ENCODE results near the gene LANCL1. TPM values are rescaled to one million over a fixed set of nuclear protein-coding genes. Genes with fewer than 3 reads are reported as not detected.

The LANCL1 gene
- total and polyA plus RNA-seq, 2 donors from 2014 or later = 28.0 to 47.4 TPM

- Histone ChIP-seq H3K4me3 (ENCODE audit: low read length in 3 of 3) (no peak overlapping the region), H3K4me1 (ENCODE audit: control insufficient read depth in 2 of 3, insufficient read depth in 2 of 3, low read depth in 1 of 3, low read length in 3 of 3) (no peaks in the 10 kb centered on the region), H3K9ac (ENCODE audit: low read length in 3 of 3) (no peak overlapping the region), H3K36me3 (ENCODE audit: control insufficient read depth in 2 of 3, insufficient read depth in 3 of 3, low read length in 3 of 3) (peaks cover 0 to 10% (median 0%) of the 10 kb centered on the region in 3 donors), H3K9me3 (ENCODE audit: control insufficient read depth in 2 of 3, insufficient read depth in 1 of 3, low read length in 3 of 3) (peaks cover 0 to 5% (median 0%) of the 10 kb centered on the region in 3 donors), H3K27me3 (ENCODE audit: control insufficient read depth, insufficient read depth, low read length) (no peaks in the 10 kb centered on the region), H3K27ac (ENCODE audit: low read depth in 2 of 2, low read length in 2 of 2) (no peak overlapping the region)
- intact Hi-C loops (cut with DNase I) = no loop called here
- TF ChIP-seq CTCF (IDR thresholded peaks at IDR 0.05; ENCODE audit: borderline replicate concordance, extremely low read depth, insufficient read depth) = peak; percentile 43
- FAIRE-seq = peak; percentile 91
- DNase-seq = peak in 2 of 5 donors; percentile 8 to 13
Observed at GRCh38 chr2:210445116-210445707, 31.3 kb downstream of the LANCL1 start.

- DNase-seq = no peak
- H3K4me1 ChIP-seq (ENCODE audit: control insufficient read depth in 2 of 3, insufficient read depth in 2 of 3, low read depth in 1 of 3, low read length in 3 of 3) = no peaks in the 10 kb centered on the region
- H3K4me3 ChIP-seq (ENCODE audit: low read length in 3 of 3) = no peak overlapping the region
- no peak overlapping the region for H3K27ac ChIP-seq (ENCODE audit: low read depth in 2 of 2, low read length in 2 of 2)
- intact Hi-C loops (cut with DNase I) = no loop called here
- H3K27me3 ChIP-seq (ENCODE audit: control insufficient read depth, insufficient read depth, low read length) = no peaks in the 10 kb centered on the region
- FAIRE-seq = no peak
- H3K9ac ChIP-seq (ENCODE audit: low read length in 3 of 3) = no peak overlapping the region
- peaks cover 0 to 5% (median 0%) of the 10 kb centered on the region in 3 donors for H3K9me3 ChIP-seq (ENCODE audit: control insufficient read depth in 2 of 3, insufficient read depth in 1 of 3, low read length in 3 of 3)
- no peak for TF ChIP-seq CTCF (IDR thresholded peaks at IDR 0.05; ENCODE audit: borderline replicate concordance, extremely low read depth, insufficient read depth)
- peaks cover 0 to 23% (median 0%) of the 10 kb centered on the region in 3 donors for H3K36me3 ChIP-seq (ENCODE audit: control insufficient read depth in 2 of 3, insufficient read depth in 3 of 3, low read length in 3 of 3)
Observed at GRCh38 chr2:210443527-210443926, 33.0 kb downstream of the LANCL1 start.

- no peak overlapping the region for H3K27ac ChIP-seq (ENCODE audit: low read depth in 2 of 2, low read length in 2 of 2)
- FAIRE-seq (no peak), DNase-seq (no peak)
- no peak for TF ChIP-seq CTCF (IDR thresholded peaks at IDR 0.05; ENCODE audit: borderline replicate concordance, extremely low read depth, insufficient read depth)
- intact Hi-C loops (cut with DNase I) = no loop called here
- H3K27me3 ChIP-seq (ENCODE audit: control insufficient read depth, insufficient read depth, low read length) = no peaks in the 10 kb centered on the region
- H3K9ac ChIP-seq (ENCODE audit: low read length in 3 of 3) = no peak overlapping the region
- no peaks in the 10 kb centered on the region for H3K4me1 ChIP-seq (ENCODE audit: control insufficient read depth in 2 of 3, insufficient read depth in 2 of 3, low read depth in 1 of 3, low read length in 3 of 3)
- peaks cover 0 to 23% (median 0%) of the 10 kb centered on the region in 3 donors for H3K36me3 ChIP-seq (ENCODE audit: control insufficient read depth in 2 of 3, insufficient read depth in 3 of 3, low read length in 3 of 3)
- no peak overlapping the region for H3K4me3 ChIP-seq (ENCODE audit: low read length in 3 of 3)
- H3K9me3 ChIP-seq (ENCODE audit: control insufficient read depth in 2 of 3, insufficient read depth in 1 of 3, low read length in 3 of 3) = peaks cover 0 to under 1% (median 0%) of the 10 kb centered on the region in 3 donors
Observed at GRCh38 chr2:210442878-210443277, 33.7 kb downstream of the LANCL1 start.
